Activated T-cell treated with anti-CD3 and anti-CD28 coated beads for 48 hours (primary cell): ENCODE results near the gene NOXO1.
A peak's percentile ranks its signal among the peaks of the same experiment; 100 is the strongest.

Experiments used
- DNase-seq: peaks from one replicate; pipeline ENCODE4 v3.0.0-alpha.2; 2020; ENCODE audit warnings: low read depth

The NOXO1 gene

DNA sequence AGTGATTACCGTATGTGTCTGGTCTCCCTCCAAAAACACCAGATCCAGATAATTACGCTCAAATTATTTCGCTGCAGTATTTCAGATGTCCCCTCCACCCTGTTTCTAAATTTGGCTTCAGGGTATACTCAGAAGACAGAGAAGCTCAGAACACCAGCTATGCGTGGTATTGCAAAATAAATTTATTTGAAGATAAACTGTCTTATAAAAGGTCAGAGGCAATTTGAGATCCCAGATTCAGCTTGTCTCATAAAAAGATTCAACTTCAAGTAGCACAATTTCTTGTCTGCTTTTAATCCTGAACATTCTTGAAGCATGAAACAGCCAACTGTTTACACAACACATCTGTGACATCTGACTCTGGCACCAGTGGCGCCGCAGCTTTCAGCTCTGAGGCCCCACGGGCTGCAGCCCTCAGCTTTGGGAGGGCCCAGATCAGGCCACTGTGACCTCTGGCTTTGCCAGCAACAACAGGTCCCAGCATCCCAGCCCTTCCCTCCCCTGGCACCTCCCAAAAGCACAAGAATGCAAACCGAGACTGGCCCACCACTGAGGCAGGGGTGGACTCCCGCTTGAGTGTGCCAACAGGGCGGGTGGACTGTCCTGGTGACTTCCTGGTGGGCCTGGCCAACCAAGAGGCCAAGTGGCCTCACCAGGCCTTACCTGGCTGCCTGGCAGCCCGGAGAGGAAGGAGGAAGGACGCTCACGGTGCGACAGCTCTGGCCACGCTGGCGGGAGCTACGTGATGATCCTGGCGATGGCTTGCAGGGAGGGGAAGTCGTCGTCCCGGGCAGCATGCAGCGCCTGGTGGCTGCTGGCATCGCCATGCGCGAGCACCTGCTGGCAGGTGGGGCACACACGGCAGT, 16.5 kb upstream of the NOXO1 start:
- DNase-seq = no peak

DNA sequence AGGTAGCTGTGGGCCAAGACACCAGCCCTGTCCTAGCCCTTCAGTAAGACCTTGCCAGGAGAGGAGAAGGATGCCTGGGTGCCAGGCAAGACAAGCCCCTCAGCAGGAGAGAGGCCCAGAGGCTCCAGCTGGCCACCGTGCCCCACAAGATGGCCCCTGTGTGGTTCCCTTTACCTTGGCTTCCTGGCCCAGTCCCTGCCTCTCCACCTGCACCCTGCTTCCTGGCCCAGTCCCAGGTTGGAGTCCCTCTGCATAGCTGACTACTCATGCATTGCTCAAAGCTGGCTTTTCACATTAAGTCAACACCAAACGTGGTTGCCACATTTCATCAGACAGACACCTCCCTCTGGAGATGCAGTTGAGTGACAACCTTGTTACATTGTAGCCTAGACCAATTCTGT, 12.5 kb upstream of the NOXO1 start:
- DNase-seq = no peak

DNA sequence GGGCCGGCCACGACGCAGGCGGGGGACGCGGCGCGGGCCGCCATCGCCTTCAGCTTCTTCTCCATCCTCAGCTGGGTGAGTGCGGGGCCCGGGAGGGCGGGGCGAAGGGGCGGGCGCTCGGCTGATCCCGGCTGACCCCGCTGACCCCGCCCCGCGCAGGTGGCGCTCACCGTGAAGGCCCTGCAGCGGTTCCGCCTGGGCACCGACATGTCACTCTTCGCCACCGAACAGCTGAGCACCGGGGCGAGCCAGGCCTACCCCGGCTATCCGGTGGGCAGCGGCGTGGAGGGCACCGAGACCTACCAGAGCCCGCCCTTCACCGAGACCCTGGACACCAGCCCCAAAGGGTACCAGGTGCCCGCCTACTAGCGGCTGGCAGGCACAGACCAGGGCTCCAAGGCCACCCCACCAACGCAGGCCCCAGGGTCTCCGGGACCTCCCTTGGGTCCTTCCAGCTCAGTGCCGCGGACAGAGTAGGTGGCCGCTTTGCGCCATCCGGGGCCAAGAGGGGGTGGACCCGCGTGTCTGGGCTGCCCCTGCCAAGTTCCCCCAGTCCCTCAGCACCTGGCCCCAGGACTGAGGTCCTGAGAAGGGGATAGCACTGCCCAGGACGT, 11.5 kb upstream of the NOXO1 start:
- no peak for DNase-seq

DNA sequence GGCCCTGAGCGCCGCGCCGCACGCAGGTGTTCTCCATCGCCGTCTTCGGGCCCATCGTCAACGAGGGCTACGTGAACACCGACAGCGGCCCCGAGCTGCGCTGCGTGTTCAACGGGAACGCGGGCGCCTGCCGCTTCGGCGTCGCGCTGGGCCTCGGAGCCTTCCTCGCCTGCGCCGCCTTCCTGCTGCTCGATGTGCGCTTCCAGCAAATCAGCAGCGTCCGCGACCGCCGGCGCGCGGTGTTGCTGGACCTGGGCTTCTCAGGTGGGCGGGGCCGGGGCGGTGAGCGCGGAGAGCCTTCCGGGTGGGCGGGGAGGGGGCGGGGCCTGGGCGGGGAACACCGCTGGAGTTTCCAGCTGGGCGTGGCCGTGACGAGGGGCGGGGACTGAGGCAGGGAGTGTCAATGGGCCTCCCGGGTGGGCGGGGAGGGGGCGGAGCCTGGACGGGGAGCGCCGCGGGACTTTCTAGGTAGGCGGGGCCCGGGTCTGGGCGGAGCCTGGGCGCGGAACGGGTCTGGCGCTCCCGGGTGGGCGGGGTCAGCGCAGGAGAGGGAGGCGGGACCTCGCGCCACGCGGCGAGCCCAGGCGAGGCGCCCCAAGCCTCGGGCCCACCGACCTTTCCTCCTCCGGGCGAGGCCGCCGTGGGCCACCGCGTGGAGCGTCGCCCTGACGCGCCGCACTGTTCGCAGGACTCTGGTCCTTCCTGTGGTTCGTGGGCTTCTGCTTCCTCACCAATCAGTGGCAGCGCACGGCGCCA, 10.9 kb upstream of the NOXO1 start:
- DNase-seq = peak; percentile 96

DNA sequence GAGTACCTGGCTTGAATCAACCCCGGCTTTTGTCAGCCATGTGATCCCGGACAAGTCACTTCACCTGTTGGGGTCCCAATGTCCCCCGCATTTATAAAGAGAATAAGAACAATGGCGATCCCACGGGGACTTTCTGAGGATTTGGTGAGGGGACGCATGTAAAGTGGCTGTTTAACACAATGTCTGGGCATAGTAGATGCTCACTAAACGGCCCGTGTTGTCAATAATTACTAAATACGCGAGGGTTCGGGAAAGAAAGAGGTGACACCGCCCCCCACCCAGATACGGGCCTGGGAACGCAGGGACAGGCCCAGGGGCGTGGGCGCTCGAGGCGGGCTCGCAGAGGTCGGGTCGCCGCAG, 10.3 kb upstream of the NOXO1 start:
- no peak for DNase-seq

DNA sequence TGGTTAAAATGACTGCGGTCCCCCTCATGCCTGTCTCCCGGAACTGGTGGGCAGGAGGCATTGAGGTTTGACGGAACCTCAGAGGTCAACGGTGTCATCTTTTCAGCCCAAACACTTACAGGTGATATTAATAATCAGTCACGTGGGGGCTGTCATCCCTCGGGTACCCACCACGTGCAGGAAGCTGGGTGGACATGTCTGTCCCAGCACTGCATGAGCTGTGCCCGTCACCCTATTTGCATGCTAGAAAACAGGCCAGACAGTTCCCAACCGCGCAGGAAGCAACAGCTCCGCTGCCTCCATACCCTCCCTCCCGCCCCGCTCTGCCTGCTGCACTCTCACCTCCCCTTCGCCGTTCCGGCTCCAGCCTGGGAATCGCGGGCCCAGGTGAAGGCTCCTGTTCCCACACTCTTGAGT, 9.9 kb upstream of the NOXO1 start:
- DNase-seq = no peak

DNA sequence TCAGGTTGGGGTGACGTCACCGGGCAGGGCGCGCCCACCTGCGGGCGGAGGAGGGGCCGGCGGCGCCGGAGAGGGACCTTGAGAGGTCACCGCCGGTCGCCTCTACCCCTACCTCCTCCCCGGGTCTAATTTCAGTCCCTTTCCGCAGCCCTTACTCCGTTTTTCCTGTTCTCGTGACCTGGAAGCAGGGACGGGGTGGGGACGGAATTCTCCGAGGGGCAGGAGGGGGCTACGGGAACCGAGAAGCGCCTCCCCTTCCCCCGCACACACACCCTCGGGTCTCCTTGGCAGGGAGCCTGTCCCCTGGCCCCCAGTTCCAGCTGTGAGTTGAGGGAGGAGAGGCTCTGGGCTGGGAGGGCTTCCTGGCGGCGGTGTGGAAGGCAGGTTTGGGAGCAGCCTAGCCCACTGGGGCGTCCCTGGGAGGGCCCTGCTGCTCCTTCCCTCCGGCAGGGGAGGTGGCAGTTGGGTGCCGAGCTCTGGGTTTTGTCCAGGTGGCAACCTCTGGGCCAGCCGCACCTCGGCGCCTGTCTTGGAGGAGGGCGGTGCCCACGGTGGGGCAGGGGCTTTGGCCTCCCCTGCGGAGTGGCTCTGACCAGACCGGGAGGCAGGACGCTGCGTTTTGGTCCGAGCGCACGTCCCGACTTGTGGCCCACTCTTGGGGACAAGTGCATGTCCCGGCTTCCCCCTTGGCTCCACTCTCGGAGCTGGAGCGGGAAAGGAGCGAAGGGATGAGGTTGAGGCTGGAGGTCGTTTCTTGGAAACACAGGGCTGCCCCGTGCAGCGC, 9.3 kb upstream of the NOXO1 start:
- no peak for DNase-seq

DNA sequence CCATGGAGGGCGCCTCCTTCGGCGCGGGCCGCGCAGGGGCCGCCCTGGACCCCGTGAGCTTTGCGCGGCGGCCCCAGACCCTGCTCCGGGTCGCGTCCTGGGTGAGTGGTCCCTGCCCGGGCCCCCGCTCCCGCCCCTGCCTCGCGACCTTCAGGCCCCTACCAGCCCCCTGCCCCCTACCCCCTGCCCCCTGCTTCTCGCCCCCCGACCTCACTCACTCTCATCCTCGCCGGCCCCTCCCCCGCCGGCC, 8.8 kb upstream of the NOXO1 start:
- no peak for DNase-seq

DNA sequence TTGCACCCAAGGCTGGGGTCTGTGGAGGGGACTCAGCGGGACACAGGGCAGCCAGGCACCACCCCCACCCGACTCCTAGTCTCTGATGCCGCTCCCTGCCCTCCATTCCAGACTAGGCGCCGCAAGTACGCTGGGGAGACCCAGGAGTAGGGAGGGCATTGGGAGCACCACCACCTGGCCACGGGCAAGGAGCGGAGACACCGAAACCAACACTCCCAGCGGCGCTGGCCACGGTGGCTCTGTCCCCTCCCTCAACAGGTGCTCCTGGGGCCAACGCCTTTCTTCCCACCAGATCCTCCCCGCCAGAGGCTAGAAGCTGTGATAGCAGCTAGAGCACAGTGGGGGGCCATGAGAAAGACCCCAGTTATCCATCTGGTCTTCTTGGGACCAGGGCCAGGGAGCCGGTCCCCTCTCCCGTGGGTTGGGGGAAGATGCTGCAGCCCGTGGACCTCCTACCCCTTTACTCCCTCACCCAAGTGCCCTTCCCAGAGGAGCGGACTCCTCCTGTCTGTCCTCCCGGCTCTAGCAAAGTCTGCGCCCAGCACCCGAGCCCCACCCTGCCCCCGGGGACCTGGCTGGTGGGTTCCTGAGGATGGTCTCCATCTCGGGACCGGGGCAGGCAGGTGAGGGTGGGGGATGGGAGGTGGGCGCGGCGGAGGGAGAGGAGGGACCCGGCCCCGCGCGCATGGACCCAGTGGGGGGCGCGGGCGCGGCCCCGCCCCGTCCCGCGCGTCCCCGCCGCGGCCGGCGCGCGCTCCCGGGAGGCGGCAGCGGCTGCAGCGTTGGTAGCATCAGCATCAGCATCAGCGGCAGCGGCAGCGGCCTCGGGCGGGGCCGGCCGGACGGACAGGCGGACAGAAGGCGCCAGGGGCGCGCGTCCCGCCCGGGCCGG, 8.2 kb upstream of the NOXO1 start, which contains the start of gene SYNGR3:
SYNGR3 (plus strand) TSS at position 762 of the 892 bp plus-strand sequence. CDS start 133 bp downstream, outside the sequence.
- DNase-seq = no peak

DNA sequence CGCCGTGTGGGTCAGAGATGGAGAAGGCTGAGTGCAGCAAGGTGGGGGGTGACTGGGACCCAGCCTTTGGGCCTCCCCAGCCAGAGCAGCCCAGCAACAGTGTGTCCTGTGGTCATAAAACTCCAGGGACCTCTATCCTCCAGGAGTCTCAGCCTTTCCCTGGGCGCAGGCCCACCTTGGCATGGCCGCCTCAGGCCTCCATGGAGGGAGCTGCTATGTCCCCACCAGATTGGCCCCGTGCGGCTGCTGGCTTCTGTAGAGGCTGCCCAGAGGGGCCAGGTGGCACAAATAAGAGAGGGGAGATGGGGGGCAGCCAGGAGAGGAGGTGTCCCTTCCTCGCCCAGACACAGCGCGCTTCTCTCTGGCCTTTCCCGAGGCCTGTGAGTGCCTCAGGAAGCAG, 5.9 kb upstream of the NOXO1 start:
- DNase-seq = no peak

DNA sequence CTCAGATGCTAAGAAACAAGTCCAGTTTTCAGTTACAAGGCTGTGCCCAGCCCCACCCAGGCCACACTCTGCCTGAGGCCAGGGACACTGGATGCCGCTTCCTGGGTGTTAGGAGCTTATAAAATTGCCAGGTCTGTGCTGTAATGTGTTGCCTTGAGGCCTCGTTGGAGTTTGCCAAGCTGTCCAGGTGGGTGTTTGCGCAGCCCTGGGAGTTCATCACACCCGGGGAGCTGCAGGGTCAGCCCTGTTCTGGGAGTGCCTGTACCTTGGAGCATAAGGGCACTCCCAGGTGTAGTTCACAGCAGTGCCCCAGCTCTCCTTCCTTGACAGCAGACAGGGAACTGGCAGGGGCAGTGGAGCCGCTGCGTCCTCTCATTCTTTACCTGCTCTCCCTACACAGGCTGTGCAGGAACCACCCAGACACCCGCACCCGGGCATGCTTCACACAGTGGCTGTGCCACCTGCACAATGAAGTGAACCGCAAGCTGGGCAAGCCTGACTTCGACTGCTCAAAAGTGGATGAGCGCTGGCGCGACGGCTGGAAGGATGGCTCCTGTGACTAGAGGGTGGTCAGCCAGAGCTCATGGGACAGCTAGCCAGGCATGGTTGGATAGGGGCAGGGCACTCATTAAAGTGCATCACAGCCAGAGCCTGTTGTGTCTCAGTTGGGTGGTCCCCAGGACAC, 4.3 kb upstream of the NOXO1 start:
- DNase-seq = no peak

DNA sequence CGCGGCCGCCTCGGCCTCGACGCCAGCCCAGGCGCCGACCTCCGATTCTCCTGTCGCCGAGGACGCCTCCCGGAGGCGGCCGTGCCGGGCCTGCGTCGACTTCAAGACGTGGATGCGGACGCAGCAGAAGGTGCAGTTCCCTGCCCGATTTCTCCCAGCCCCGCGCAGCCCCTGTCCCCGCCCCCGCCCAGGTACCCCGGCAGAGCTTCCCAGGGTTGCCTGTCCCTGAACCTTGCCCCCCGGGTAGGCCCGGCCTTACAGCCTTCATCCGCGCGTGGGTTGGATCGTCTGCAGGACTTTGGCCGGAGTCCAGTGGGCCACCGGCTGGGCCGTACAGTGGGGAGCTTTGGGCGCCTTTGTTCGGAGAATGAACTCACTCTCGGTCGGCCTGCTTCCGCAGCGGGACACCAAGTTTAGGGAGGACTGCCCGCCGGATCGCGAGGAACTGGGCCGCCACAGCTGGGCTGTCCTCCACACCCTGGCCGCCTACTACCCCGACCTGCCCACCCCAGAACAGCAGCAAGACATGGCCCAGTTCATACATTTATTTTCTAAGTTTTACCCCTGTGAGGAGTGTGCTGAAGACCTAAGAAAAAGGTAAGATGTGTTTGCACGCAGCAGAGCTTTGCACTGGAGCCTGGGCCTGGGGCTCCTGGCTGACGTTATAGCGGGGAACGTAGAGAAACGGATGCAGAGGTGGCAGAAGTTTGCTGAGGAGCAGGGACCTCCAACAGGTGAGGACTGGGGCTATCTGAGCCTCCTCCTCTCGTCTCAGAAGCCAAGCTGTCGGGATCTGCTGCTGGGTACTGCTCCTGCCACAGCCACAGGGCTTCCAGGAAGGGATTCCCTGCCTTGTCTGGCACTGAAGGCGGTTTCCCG, 3.3 kb upstream of the NOXO1 start:
- DNase-seq = no peak

DNA sequence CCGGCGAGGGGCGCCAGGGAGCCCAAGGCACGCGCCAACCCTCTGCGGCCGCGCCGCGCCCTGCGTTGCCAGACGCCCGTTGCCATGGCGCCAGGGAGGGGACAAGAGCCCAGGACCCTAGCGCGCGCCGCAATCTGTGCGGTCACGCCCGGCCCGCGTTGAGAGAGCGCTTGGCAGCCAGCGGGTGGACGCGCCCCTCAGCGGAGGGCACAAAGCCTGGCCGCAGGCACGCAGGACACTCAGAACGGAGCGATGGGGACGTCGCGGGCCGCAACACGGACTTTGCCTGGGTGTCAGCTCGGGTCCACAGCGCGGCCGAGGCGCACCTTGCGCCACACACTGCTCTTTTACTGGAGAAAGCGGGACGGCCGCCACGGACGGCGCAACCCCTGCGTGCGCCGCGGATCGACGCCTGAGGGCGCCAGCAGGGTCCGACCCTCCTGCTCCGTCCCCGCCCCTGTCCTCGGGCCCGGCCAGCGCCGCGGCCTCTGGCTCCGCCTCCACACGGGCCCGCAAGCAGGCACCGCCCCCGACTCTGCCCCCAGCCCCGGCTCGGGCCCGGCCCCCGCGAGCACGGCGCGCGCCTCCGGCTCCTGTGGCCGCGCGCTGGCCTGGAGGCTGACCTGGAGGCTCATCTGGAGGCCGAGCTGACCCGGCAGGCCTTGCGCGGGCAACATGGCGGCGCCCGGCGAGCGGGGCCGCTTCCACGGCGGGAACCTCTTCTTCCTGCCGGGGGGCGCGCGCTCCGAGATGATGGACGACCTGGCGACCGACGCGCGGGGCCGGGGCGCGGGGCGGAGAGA, 2.5 kb upstream of the NOXO1 start, which contains the start of gene GFER:
GFER (plus strand) TSS at position 650 of the 803 bp plus-strand sequence; CDS start at position 676, 26 bp downstream.
- DNase-seq = peak; percentile 83

DNA sequence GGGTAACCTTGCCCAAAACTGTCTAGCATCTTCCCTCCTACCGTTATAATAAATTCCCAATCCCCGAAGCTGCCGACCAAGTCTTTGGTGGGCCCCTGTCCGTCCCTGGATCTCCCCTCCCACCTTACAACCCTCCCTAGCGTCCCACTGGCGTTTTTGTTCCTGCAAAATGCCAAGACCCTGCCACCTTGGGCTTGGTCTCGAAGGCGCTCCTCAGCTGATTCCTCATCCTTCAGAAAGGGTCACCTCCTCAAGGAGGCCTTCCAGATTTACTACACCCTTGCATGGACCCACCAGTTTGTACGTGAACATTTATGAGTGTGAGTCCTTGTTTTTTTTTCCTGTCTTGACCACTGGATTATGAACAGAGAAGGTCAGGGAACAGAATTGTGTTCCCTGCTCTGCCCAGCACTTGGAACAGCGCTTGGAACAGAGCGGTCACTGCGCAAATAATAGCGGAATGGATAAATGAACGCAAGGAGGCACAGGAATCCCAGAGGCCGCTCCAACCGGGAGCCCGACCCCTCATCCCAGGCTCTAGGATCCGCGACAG, 1.8 kb upstream of the NOXO1 start:
- no peak for DNase-seq

DNA sequence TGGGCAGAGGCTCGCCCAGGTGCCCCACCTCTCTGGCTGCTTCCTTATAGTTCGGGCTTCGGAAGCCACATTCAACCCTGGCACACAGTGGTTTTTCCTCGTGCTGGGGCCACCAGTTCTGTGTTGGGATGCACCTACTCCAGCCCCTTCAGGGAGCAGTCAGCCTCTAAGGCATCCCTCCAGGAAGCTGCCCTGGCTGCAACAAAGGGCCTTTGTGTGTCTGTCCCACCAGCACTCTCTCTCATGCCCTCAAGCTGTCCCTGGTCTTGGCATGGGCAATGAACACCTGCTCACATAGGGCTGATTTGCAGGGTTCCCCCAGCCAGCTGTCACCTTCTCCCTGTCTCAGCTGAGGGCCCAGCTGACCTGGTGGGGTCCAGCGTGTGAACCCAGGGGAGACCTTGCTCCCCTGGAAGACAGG, 754 bp upstream of the NOXO1 start:
- no peak for DNase-seq

DNA sequence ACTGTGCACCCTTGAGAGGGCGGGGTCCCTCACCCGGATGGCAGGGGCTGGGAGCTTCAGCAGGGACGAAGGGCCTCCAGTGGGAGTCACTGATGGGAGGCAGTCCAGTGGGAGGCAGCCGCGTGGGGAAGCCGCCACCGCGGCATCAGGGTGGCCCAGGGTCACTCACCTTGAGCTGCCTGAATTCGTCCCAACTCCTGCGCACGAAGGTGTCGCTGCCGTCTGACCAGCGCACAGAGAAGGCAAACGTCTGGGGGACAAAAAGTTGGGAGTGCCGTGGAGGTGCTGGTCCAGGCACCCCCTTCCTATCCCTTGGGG, 540 bp downstream of the NOXO1 start:
- no peak for DNase-seq

DNA sequence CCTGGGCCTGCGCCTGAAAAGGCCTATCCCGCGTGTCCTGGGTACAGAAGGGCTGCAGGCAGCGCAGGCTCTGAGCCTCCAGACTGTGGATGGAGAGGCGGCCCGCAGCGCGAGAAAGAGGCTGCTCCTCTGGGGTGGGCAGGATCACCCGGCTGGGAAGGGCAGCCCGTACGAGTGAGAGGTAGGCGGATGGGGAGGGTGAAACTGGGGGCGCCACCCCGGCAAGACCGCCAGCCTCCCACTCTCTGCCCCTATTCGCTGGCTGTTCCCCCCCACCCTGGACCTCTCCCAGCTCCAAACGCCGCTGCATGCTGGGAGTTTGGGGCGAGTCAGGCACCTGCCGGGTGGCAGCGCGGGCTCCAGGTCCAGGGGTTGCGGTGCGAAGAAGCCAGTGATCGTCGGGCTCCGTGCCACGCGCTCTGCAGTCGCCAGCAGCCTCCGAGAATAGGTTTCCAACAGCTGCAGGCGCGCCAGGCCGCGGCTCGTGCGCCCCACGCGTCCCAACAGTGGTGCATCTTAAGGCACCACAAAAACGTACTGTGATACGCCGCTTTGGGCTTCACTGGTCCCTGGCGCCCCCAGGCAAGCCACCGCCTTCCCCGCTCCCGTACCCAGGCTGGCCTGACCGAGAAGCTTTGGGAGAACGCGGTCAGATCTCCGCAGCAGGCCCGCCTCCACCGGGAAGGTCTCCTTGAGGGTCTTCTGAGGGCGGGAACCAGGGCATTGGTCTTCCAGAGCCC, 1.1 kb downstream of the NOXO1 start:
- no peak for DNase-seq
